ENCODE data around the gene CDH2.

DNA sequence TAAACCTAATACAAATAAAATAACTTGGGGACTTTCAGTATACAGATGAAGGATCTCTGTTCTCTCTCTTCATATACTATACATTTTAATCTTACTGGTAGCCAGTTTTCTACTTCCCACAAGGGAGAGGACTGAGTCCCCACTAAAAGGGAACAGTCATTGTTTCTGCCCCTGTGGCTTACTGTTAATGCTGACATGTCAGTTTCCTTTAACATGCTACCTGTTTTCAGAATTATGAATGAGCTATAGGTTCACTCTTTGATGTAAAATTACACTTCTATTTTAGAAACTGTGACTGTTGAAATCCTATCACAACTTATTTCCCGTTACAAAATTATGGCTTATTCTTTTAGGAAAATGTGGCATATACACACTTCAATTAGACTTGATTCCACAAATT, 207.7 kb downstream of the CDH2 start:
- TF ChIP-seq POLR2A (IDR thresholded peaks at IDR 0.05) (no peak), EP300 (IDR thresholded peaks at IDR 0.05; ENCODE audit: low read depth) (no peak), POLR2AphosphoS5 (IDR thresholded peaks at IDR 0.05) (no peak)
- TF ChIP-seq, protein P1, sequence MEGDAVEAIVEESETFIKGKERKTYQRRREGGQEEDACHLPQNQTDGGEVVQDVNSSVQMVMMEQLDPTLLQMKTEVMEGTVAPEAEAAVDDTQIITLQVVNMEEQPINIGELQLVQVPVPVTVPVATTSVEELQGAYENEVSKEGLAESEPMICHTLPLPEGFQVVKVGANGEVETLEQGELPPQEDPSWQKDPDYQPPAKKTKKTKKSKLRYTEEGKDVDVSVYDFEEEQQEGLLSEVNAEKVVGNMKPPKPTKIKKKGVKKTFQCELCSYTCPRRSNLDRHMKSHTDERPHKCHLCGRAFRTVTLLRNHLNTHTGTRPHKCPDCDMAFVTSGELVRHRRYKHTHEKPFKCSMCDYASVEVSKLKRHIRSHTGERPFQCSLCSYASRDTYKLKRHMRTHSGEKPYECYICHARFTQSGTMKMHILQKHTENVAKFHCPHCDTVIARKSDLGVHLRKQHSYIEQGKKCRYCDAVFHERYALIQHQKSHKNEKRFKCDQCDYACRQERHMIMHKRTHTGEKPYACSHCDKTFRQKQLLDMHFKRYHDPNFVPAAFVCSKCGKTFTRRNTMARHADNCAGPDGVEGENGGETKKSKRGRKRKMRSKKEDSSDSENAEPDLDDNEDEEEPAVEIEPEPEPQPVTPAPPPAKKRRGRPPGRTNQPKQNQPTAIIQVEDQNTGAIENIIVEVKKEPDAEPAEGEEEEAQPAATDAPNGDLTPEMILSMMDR (IDR thresholded peaks at IDR 0.05): no peak

Measured in transverse colon (tissue), 4 donors.